GM12878 (cell line): ENCODE measurements around the gene STYXL1. TPM values are rescaled to one million over a fixed set of nuclear protein-coding genes. Genes with fewer than 3 reads are reported as not detected.

ENCODE experiments used
- BMI1 ChIP-seq: fragments of 450-650 bp; IDR thresholded peaks from 2 replicates; pipeline ENCODE4 v1.6.1; 2016; ENCODE audit warnings: mild to moderate bottlenecking, moderate library complexity, borderline replicate concordance
- CHD1 ChIP-seq: IDR thresholded peaks from 2 replicates; pipeline ENCODE4 v1.6.1; 2012; ENCODE audit warnings: low read depth, low read length, improper control_type of control experiment
- FOXM1 ChIP-seq: IDR thresholded peaks from 2 replicates; pipeline ENCODE4 v1.6.1; 2012; ENCODE audit warnings: low read depth, mild to moderate bottlenecking, inconsistent platforms, low read length, moderate library complexity
- IKZF2 ChIP-seq, 2 experiments: fragments of 450-650 bp; IDR thresholded peaks; 2 replicates each; pipeline ENCODE4 v1.6.1; 2017; ENCODE audit warnings: mild to moderate bottlenecking in 2 of 2, moderate library complexity in 2 of 2
- MTA3 ChIP-seq: IDR thresholded peaks from 2 replicates; pipeline ENCODE4 v1.6.1; 2012; ENCODE audit warnings: low read length, inconsistent platforms, borderline replicate concordance
- NFYB ChIP-seq: IDR thresholded peaks from 2 replicates; pipeline ENCODE4 v1.6.1; 2011; ENCODE audit warnings: low read depth, mild to moderate bottlenecking, low read length, improper control_type of control experiment, moderate library complexity; ENCODE audit not compliant: insufficient read depth
- NR2F1 ChIP-seq: fragments of 450-650 bp; conservative IDR thresholded peaks from 2 replicates; pipeline ENCODE4 v1.6.1; 2017; ENCODE audit warnings: mild to moderate bottlenecking
- SP1 ChIP-seq: IDR thresholded peaks from one replicate; pipeline ENCODE4 v1.6.1; 2011; ENCODE audit warnings: low read depth, low read length
- SREBF2 ChIP-seq: IDR thresholded peaks from 2 replicates; pipeline ENCODE4 v1.6.1; 2012; ENCODE audit warnings: mild to moderate bottlenecking, low read length
- TCF7 ChIP-seq: IDR thresholded peaks from 2 replicates; pipeline ENCODE4 v1.6.1; 2014; ENCODE audit warnings: antibody characterized with exemption, borderline replicate concordance
- ZNF24 ChIP-seq: fragments of 450-650 bp; IDR thresholded peaks from 2 replicates; pipeline ENCODE4 v1.6.1; 2017; ENCODE audit warnings: antibody characterized with exemption, mild to moderate bottlenecking
- ZSCAN29 ChIP-seq: fragments of 450-650 bp; IDR thresholded peaks from 2 replicates; pipeline ENCODE4 v1.6.1; 2017; ENCODE audit warnings: mild to moderate bottlenecking, moderate library complexity
- ZZZ3 ChIP-seq: IDR thresholded peaks from 2 replicates; pipeline ENCODE4 v1.6.1; 2011; ENCODE audit warnings: low read depth; ENCODE audit not compliant: control insufficient read depth, insufficient read length
- polyA plus RNA-seq, 11 experiments: library from polyadenylated mRNA; depleted of rRNA in 4 of 11; unstranded in 6 of 11; stranded (reverse) in 5 of 11; fragments of >200 nt; fragmentation: Nextera tagmentation in 4 of 11; fragmentation: Illumina TruSeq in 1 of 11; extraction: Ambion mirVana in 4 of 11; extraction: Trizol in 1 of 11; gene quantifications; 1 replicate in 1 of 11; 2 replicates in 10 of 11; pipeline versions ENCODE4 v1.2.1 to v1.2.3, GENCODE V29; 2011 to 2016; ENCODE audit warnings: inconsistent platforms in 2 of 11, missing spikeins in 2 of 11, low read depth in 1 of 11
- total RNA-seq, 4 experiments: library from RNA; depleted of rRNA in 3 of 4; stranded (reverse); fragments of >200 nt in 3 of 4; fragmentation: Illumina TruSeq in 1 of 4; extraction: Trizol in 1 of 4; gene quantifications; 2 replicates each; pipeline versions ENCODE4 v1.2.1 to v1.2.3, GENCODE V29; 2013 to 2021
- TF ChIP-seq, protein P1 (sequence below): fragments of 450-650 bp; IDR thresholded peaks from 2 replicates; pipeline ENCODE4 v1.6.1; 2017; ENCODE audit warnings: mild to moderate bottlenecking, moderate library complexity
- TF ChIP-seq, protein P2 (sequence below): fragments of 450-650 bp; IDR thresholded peaks from 2 replicates; pipeline ENCODE4 v1.6.1; 2017; ENCODE audit warnings: borderline replicate concordance
- TF ChIP-seq, protein P3 (sequence below): IDR thresholded peaks from 2 replicates; pipeline ENCODE4 v1.6.1; 2012; ENCODE audit warnings: improper control_type of control experiment, low read depth, low read length; ENCODE audit not compliant: insufficient replicate concordance

Gene STYXL1
- total and polyA plus RNA-seq, 10 of the 15 experiments (the other 5 are each of a cell fraction or from before 2014, with no cell fraction given) = 18.4 to 65.9 (median 40.7) TPM

DNA sequence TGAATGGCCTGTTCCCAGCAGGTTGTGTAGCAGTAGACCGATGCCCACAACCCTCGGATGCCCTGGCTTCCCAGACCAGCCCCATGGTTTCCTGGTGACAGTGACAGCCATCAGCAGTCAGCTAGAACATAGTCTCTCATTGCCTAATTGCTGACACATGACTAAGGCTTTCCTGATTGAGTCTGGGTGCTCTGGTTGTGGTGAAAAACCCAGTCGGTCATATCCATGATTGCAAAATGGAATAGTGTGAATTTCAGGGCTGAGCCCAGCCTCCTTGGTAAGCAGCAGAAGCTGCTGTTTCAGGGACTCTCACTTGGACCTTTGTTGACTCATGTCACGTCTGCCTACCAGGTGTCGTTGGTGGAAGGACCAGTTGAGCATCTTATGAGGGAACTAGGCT lies 96.3 kb downstream of the STYXL1 start (continued):
- TF ChIP-seq, protein P1, sequence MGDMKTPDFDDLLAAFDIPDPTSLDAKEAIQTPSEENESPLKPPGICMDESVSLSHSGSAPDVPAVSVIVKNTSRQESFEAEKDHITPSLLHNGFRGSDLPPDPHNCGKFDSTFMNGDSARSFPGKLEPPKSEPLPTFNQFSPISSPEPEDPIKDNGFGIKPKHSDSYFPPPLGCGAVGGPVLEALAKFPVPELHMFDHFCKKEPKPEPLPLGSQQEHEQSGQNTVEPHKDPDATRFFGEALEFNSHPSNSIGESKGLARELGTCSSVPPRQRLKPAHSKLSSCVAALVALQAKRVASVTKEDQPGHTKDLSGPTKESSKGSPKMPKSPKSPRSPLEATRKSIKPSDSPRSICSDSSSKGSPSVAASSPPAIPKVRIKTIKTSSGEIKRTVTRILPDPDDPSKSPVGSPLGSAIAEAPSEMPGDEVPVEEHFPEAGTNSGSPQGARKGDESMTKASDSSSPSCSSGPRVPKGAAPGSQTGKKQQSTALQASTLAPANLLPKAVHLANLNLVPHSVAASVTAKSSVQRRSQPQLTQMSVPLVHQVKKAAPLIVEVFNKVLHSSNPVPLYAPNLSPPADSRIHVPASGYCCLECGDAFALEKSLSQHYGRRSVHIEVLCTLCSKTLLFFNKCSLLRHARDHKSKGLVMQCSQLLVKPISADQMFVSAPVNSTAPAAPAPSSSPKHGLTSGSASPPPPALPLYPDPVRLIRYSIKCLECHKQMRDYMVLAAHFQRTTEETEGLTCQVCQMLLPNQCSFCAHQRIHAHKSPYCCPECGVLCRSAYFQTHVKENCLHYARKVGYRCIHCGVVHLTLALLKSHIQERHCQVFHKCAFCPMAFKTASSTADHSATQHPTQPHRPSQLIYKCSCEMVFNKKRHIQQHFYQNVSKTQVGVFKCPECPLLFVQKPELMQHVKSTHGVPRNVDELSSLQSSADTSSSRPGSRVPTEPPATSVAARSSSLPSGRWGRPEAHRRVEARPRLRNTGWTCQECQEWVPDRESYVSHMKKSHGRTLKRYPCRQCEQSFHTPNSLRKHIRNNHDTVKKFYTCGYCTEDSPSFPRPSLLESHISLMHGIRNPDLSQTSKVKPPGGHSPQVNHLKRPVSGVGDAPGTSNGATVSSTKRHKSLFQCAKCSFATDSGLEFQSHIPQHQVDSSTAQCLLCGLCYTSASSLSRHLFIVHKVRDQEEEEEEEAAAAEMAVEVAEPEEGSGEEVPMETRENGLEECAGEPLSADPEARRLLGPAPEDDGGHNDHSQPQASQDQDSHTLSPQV = no peak
- no peak for TF ChIP-seq IKZF2 (IDR thresholded peaks at IDR 0.05)
- no peak for TF ChIP-seq ZNF24
- TF ChIP-seq BMI1 = no peak
- TF ChIP-seq CHD1 = no peak
- TF ChIP-seq SREBF2 = no peak
- TF ChIP-seq, protein P2, sequence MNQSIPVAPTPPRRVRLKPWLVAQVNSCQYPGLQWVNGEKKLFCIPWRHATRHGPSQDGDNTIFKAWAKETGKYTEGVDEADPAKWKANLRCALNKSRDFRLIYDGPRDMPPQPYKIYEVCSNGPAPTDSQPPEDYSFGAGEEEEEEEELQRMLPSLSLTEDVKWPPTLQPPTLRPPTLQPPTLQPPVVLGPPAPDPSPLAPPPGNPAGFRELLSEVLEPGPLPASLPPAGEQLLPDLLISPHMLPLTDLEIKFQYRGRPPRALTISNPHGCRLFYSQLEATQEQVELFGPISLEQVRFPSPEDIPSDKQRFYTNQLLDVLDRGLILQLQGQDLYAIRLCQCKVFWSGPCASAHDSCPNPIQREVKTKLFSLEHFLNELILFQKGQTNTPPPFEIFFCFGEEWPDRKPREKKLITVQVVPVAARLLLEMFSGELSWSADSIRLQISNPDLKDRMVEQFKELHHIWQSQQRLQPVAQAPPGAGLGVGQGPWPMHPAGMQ = no peak
- TF ChIP-seq NR2F1 = no peak
- no peak for TF ChIP-seq ZZZ3
- TF ChIP-seq MTA3 = no peak
- TF ChIP-seq SP1 = no peak
- no peak for TF ChIP-seq NFYB
- no peak for TF ChIP-seq TCF7
- TF ChIP-seq, protein P3, sequence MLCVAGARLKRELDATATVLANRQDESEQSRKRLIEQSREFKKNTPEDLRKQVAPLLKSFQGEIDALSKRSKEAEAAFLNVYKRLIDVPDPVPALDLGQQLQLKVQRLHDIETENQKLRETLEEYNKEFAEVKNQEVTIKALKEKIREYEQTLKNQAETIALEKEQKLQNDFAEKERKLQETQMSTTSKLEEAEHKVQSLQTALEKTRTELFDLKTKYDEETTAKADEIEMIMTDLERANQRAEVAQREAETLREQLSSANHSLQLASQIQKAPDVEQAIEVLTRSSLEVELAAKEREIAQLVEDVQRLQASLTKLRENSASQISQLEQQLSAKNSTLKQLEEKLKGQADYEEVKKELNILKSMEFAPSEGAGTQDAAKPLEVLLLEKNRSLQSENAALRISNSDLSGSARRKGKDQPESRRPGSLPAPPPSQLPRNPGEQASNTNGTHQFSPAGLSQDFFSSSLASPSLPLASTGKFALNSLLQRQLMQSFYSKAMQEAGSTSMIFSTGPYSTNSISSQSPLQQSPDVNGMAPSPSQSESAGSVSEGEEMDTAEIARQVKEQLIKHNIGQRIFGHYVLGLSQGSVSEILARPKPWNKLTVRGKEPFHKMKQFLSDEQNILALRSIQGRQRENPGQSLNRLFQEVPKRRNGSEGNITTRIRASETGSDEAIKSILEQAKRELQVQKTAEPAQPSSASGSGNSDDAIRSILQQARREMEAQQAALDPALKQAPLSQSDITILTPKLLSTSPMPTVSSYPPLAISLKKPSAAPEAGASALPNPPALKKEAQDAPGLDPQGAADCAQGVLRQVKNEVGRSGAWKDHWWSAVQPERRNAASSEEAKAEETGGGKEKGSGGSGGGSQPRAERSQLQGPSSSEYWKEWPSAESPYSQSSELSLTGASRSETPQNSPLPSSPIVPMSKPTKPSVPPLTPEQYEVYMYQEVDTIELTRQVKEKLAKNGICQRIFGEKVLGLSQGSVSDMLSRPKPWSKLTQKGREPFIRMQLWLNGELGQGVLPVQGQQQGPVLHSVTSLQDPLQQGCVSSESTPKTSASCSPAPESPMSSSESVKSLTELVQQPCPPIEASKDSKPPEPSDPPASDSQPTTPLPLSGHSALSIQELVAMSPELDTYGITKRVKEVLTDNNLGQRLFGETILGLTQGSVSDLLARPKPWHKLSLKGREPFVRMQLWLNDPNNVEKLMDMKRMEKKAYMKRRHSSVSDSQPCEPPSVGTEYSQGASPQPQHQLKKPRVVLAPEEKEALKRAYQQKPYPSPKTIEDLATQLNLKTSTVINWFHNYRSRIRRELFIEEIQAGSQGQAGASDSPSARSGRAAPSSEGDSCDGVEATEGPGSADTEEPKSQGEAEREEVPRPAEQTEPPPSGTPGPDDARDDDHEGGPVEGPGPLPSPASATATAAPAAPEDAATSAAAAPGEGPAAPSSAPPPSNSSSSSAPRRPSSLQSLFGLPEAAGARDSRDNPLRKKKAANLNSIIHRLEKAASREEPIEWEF = no peak
- TF ChIP-seq ZSCAN29 = no peak
- no peak for TF ChIP-seq FOXM1
